B cell (primary cell): ENCODE results near the gene SNRPB.

Experiments used
- EZH2 ChIP-seq: IDR thresholded peaks from 2 replicates; pipeline ENCODE4 v1.6.1; 2012; ENCODE audit warnings: borderline replicate concordance, low read depth, mild to moderate bottlenecking, moderate library complexity, low read length; ENCODE audit not compliant: insufficient read depth, poor library complexity, severe bottlenecking
- TF ChIP-seq, protein P1 (sequence below): fragments of 200-600 bp; IDR thresholded peaks from one replicate; pipeline ENCODE4 v1.8.0; 2022; ENCODE audit warnings: antibody characterized with exemption, mild to moderate bottlenecking

DNA sequence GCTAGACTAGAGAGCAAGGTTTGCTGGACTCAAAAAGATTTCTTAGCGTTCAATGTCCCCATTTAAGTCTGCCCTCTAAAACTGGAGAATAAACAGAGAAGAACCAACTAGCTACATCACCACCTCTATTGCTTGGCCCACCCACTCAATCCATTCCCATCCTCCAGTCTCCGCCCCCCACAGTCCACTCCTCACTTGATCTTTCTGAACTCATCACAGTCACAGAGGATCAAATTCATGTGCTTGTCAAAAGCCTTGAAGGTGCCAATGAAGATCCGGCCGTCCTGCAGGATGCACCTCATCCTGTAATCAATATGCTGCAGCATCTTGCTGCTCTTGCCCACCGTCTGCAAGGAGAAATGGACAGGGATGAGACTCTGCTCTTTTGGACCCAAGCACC is 3.2 kb downstream of the SNRPB start:
- TF ChIP-seq, protein P1, sequence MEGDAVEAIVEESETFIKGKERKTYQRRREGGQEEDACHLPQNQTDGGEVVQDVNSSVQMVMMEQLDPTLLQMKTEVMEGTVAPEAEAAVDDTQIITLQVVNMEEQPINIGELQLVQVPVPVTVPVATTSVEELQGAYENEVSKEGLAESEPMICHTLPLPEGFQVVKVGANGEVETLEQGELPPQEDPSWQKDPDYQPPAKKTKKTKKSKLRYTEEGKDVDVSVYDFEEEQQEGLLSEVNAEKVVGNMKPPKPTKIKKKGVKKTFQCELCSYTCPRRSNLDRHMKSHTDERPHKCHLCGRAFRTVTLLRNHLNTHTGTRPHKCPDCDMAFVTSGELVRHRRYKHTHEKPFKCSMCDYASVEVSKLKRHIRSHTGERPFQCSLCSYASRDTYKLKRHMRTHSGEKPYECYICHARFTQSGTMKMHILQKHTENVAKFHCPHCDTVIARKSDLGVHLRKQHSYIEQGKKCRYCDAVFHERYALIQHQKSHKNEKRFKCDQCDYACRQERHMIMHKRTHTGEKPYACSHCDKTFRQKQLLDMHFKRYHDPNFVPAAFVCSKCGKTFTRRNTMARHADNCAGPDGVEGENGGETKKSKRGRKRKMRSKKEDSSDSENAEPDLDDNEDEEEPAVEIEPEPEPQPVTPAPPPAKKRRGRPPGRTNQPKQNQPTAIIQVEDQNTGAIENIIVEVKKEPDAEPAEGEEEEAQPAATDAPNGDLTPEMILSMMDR, result no peak
- no peak for TF ChIP-seq EZH2
